ENCODE data around the gene GPATCH4. TPM values are rescaled to one million over a fixed set of nuclear protein-coding genes. Genes with fewer than 3 reads are reported as not detected.
"Not testable (repeated sequence)": the region's sequence is repeated elsewhere in the genome, so short reads cannot be mapped to it uniquely, and the experiment has no call there.

GPATCH4 gene
- total and polyA plus RNA-seq, 7 experiments from 2014 or later: 33.3 to 59.1 (median 46.1) TPM

GRCh38 chr1:156641761-156642264 lies 40.5 kb upstream of the GPATCH4 start, which contains the start of gene BCAN:
Gene BCAN, plus strand, starts transcription at chr1:156642117. Its CDS starts 3,938 bp downstream, at chr1:156646055.
- no peak within 1 kb of the TSS for H3K27ac Mint-ChIP-seq
- Histone ChIP-seq H3K36me3 (ENCODE audit: control insufficient read depth in 2 of 3, insufficient read depth in 3 of 3, low read length in 3 of 3) (no peaks in the 10 kb centered on the region), H3K9me3 (ENCODE audit: control insufficient read depth in 2 of 3, low read length in 3 of 3) (no peaks in the 10 kb centered on the region), H3K27me3 (ENCODE audit: control insufficient read depth in 2 of 2, insufficient read depth in 2 of 2, low read length in 2 of 2) (peaks cover 18 to 22% of the 10 kb centered on the region in 2 donors), H3K4me1 (ENCODE audit: control insufficient read depth in 2 of 2, insufficient read depth in 2 of 2, low read length in 2 of 2) (peaks cover 0 to 26% of the 10 kb centered on the region in 2 donors), H3K27ac (ENCODE audit: low read depth, low read length) (no peak within 1 kb of the TSS), H3K4me3 (ENCODE audit: low read length) (no peak within 1 kb of the TSS)
- no peaks in the 10 kb centered on the region for H3K36me3 Mint-ChIP-seq
- H3K27me3 Mint-ChIP-seq: peaks cover 78 to 89% (median 80%) of the 10 kb centered on the region in 5 donors
- CTCF ChIA-PET: interaction anchor here (0.6 kb wide), 1 partner anchor 281 kb away, joined by 3 read pairs; no protein-coding TSS in a partner anchor
- POLR2A ChIA-PET: interaction anchor here (0.6 to 1.1 kb wide), 3 partner anchors 15 to 66 kb away, joined by 3 to 4 read pairs (median 4); no protein-coding TSS in a partner anchor
- H3K4me3 Mint-ChIP-seq: peak within 1 kb of the TSS; percentile 63 to 82 (median 74)
- H3K4me1 Mint-ChIP-seq: peaks cover 24 to 40% (median 29%) of the 10 kb centered on the region in 7 donors
- ATAC-seq (peak; percentile 31), DNase-seq (no peak)
- H3K9me3 Mint-ChIP-seq: peaks cover 0 to 3% (median 0%) of the 10 kb centered on the region in 11 donors
- intact Hi-C loops (cut with micrococcal nuclease): loop anchor here (2.0 kb wide), 1 partner anchor 15 kb away; no protein-coding TSS in a partner anchor

- Histone ChIP-seq H3K9me3 (ENCODE audit: control insufficient read depth in 2 of 3, low read length in 3 of 3) (no peaks in the 10 kb centered on the region), H3K4me1 (ENCODE audit: control insufficient read depth in 2 of 2, insufficient read depth in 2 of 2, low read length in 2 of 2) (peaks cover 0 to 26% of the 10 kb centered on the region in 2 donors), H3K27ac (ENCODE audit: low read depth, low read length) (no peak overlapping the region), H3K36me3 (ENCODE audit: control insufficient read depth in 2 of 3, insufficient read depth in 3 of 3, low read length in 3 of 3) (no peaks in the 10 kb centered on the region), H3K27me3 (ENCODE audit: control insufficient read depth in 2 of 2, insufficient read depth in 2 of 2, low read length in 2 of 2) (peaks cover 18 to 22% of the 10 kb centered on the region in 2 donors), H3K4me3 (ENCODE audit: low read length) (no peak overlapping the region)
- Mint-ChIP-seq H3K27me3 (peaks cover 80 to 90% (median 82%) of the 10 kb centered on the region in 5 donors), H3K27ac (no peak overlapping the region), H3K36me3 (no peaks in the 10 kb centered on the region), H3K9me3 (peaks cover 0 to 3% (median 0%) of the 10 kb centered on the region in 11 donors), H3K4me1 (peaks cover 24 to 40% (median 29%) of the 10 kb centered on the region in 7 donors), H3K4me3 (peak overlapping the region; percentile 40 to 82 (median 74))
- intact Hi-C loops (cut with micrococcal nuclease): no loop called here
- no peak for DNase-seq
- ChIA-PET POLR2A (interaction anchor here (0.6 to 1.1 kb wide), 5 partner anchors 16 to 152 kb away, joined by 3 to 4 read pairs (median 4); no protein-coding TSS in a partner anchor), CTCF (no interaction called here)
- ATAC-seq: no peak
These were observed 39.8 kb upstream of the GPATCH4 start for GRCh38 chr1:156640842-156641706.

- intact Hi-C loops (cut with micrococcal nuclease): no loop called here
- H3K27me3 ChIP-seq (ENCODE audit: control insufficient read depth in 2 of 2, insufficient read depth in 2 of 2, low read length in 2 of 2): peaks cover 18 to 22% of the 10 kb centered on the region in 2 donors
- H3K9me3 ChIP-seq (ENCODE audit: control insufficient read depth in 2 of 3, low read length in 3 of 3): no peaks in the 10 kb centered on the region
- ChIA-PET CTCF (no interaction called here), POLR2A (no interaction called here)
- peaks cover 0 to 3% (median 0%) of the 10 kb centered on the region in 11 donors for H3K9me3 Mint-ChIP-seq
- H3K36me3 ChIP-seq (ENCODE audit: control insufficient read depth in 2 of 3, insufficient read depth in 3 of 3, low read length in 3 of 3): no peaks in the 10 kb centered on the region
- DNase-seq (no peak), ATAC-seq (no peak)
- H3K4me1 ChIP-seq (ENCODE audit: control insufficient read depth in 2 of 2, insufficient read depth in 2 of 2, low read length in 2 of 2): peaks cover 0 to 26% of the 10 kb centered on the region in 2 donors
- H3K36me3 Mint-ChIP-seq: no peaks in the 10 kb centered on the region
- peaks cover 23 to 32% (median 29%) of the 10 kb centered on the region in 7 donors for H3K4me1 Mint-ChIP-seq
- no peak overlapping the region for H3K27ac Mint-ChIP-seq
- H3K4me3 Mint-ChIP-seq: no peak overlapping the region
- H3K27ac ChIP-seq (ENCODE audit: low read depth, low read length): no peak overlapping the region
- H3K27me3 Mint-ChIP-seq: peaks cover 71 to 84% (median 78%) of the 10 kb centered on the region in 5 donors
- H3K4me3 ChIP-seq (ENCODE audit: low read length): no peak overlapping the region
These were observed 38.4 kb upstream of the GPATCH4 start for GRCh38 chr1:156639601-156640101.

DNA sequence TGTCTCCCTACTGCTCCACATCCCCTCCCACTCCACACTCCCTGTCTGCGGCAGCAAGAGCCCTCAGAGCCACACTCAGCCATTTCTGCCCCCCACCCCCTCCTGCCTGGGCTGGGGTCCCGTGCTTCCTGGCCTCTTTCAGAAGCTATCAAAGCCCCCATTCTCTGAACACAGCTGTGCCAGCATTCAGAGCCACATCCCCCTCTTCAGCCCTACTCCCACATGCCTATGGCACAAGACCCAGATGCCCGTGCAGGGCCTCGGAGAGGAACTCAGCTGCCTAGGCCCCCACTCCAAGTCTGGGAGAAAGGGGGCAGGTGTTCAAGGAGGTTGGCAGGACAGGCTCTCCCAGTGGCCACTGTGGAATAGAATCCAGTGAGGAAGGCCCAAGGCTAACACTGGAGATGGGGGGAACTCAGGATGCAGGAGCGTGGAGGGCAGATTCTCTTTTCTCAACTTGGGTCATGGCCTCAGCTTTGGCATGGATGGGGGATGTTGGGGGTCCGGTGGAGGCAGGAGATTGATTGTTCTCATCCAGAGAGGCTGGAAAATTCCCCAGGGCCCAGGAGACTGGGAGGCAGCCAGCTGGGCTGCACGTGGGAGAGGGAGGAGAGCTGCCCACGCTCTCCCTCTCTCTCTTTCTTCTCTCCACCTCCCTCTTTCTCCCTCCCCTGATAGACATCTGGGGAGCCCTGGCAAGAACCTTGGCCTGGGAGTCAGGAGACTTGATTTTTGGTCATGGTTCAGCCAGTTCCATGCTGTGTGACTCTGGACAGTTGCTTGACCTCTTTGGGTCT lies 37.1 kb upstream of the GPATCH4 start:
- intact Hi-C loops (cut with micrococcal nuclease): no loop called here
- Mint-ChIP-seq H3K4me1 (peaks cover 18 to 24% (median 21%) of the 10 kb centered on the region in 7 donors), H3K27ac (no peak overlapping the region), H3K27me3 (peaks cover 69 to 83% (median 76%) of the 10 kb centered on the region in 5 donors), H3K9me3 (peaks cover 0 to 2% (median 0%) of the 10 kb centered on the region in 11 donors), H3K4me3 (no peak overlapping the region), H3K36me3 (no peaks in the 10 kb centered on the region)
- CTCF ChIA-PET: interaction anchor here (1.7 kb wide), 1 partner anchor 19 kb away, joined by 3 read pairs; no protein-coding TSS in a partner anchor
- Histone ChIP-seq H3K36me3 (ENCODE audit: control insufficient read depth in 2 of 3, insufficient read depth in 3 of 3, low read length in 3 of 3) (no peaks in the 10 kb centered on the region), H3K27ac (ENCODE audit: low read depth, low read length) (no peak overlapping the region), H3K9me3 (ENCODE audit: control insufficient read depth in 2 of 3, low read length in 3 of 3) (no peaks in the 10 kb centered on the region), H3K4me3 (ENCODE audit: low read length) (no peak overlapping the region), H3K4me1 (ENCODE audit: control insufficient read depth in 2 of 2, insufficient read depth in 2 of 2, low read length in 2 of 2) (peaks cover 0 to 18% of the 10 kb centered on the region in 2 donors), H3K27me3 (ENCODE audit: control insufficient read depth in 2 of 2, insufficient read depth in 2 of 2, low read length in 2 of 2) (peaks cover 18 to 22% of the 10 kb centered on the region in 2 donors)
- ATAC-seq (no peak), DNase-seq (no peak)
- POLR2A ChIA-PET: no interaction called here

GRCh38 chr1:156632355-156632754 lies 31.1 kb upstream of the GPATCH4 start:
- Mint-ChIP-seq H3K27me3 (peaks cover 43 to 78% (median 65%) of the 10 kb centered on the region in 5 donors), H3K4me1 (peaks cover 0 to 2% (median 0%) of the 10 kb centered on the region in 7 donors), H3K27ac (no peak overlapping the region), H3K36me3 (peaks cover 0 to 4% (median 0%) of the 10 kb centered on the region in 5 donors), H3K4me3 (no peak overlapping the region), H3K9me3 (no peaks in the 10 kb centered on the region)
- intact Hi-C loops (cut with micrococcal nuclease): no loop called here
- CTCF ChIA-PET: interaction anchor here (0.6 to 2.3 kb wide), 2 partner anchors 8 to 12 kb away, joined by 3 to 7 read pairs; no protein-coding TSS in a partner anchor
- DNase-seq (no peak), ATAC-seq (no peak)
- no peaks in the 10 kb centered on the region for H3K36me3 ChIP-seq (ENCODE audit: control insufficient read depth in 2 of 3, insufficient read depth in 3 of 3, low read length in 3 of 3)
- POLR2A ChIA-PET: no interaction called here
- H3K27ac ChIP-seq (ENCODE audit: low read depth, low read length): no peak overlapping the region
- H3K4me1 ChIP-seq (ENCODE audit: control insufficient read depth in 2 of 2, insufficient read depth in 2 of 2, low read length in 2 of 2): no peaks in the 10 kb centered on the region
- no peaks in the 10 kb centered on the region for H3K27me3 ChIP-seq (ENCODE audit: control insufficient read depth in 2 of 2, insufficient read depth in 2 of 2, low read length in 2 of 2)
- no peaks in the 10 kb centered on the region for H3K9me3 ChIP-seq (ENCODE audit: control insufficient read depth in 2 of 3, low read length in 3 of 3)
- no peak overlapping the region for H3K4me3 ChIP-seq (ENCODE audit: low read length)

DNA sequence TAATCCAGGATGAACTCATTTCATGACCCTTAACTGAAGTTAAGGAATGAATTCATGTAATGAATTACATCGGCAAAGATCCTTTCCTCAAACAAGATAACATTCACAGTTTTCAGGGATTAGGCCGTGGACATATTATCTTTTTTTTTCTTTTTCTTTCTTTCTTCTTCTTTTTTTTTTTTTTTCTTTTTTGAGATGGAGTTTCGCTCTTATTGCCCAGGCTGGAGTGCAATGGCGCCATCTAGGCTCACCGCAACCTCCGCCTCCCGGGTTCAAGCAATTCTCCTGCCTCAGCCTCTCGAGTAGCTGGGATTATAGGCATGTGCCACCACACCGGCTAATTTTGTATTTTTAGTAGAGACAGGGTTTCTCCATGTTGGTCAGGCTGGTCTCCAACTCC lies 29.9 kb upstream of the GPATCH4 start:
- H3K27me3 ChIP-seq (ENCODE audit: control insufficient read depth in 2 of 2, insufficient read depth in 2 of 2, low read length in 2 of 2); DNase-seq; intact Hi-C loops (cut with micrococcal nuclease); H3K4me3 Mint-ChIP-seq; H3K27ac ChIP-seq (ENCODE audit: low read depth, low read length); H3K36me3 Mint-ChIP-seq; H3K36me3 ChIP-seq (ENCODE audit: control insufficient read depth in 2 of 3, insufficient read depth in 3 of 3, low read length in 3 of 3); POLR2A ChIA-PET; H3K27ac Mint-ChIP-seq; H3K4me1 ChIP-seq (ENCODE audit: control insufficient read depth in 2 of 2, insufficient read depth in 2 of 2, low read length in 2 of 2); H3K4me3 ChIP-seq (ENCODE audit: low read length); H3K9me3 Mint-ChIP-seq; ATAC-seq; H3K9me3 ChIP-seq (ENCODE audit: control insufficient read depth in 2 of 3, low read length in 3 of 3); H3K4me1 Mint-ChIP-seq: not testable (repeated sequence)
- peaks cover 43 to 77% (median 64%) of the 10 kb centered on the region in 5 donors for H3K27me3 Mint-ChIP-seq
- CTCF ChIA-PET: interaction anchor here (0.7 to 2.3 kb wide), 4 partner anchors 14 to 264 kb away, joined by 3 to 7 read pairs (median 4); no protein-coding TSS in a partner anchor
